GM18873 (cell line): ENCODE results near the gene MBTPS1.
A peak's percentile ranks its signal among the peaks of the same experiment; 100 is the strongest.

Experiments
- ATAC-seq: cut with Tn5 transposase; IDR thresholded peaks from one replicate; pipeline ENCODE4 v1.9.1; 2021; ENCODE audit warnings: mild to moderate bottlenecking, moderate library complexity, moderate number of reproducible peaks; ENCODE audit not compliant: unreplicated experiment, low FRiP score

Gene MBTPS1

GRCh38 chr16:84016477-84016876, 100.3 kb downstream of the MBTPS1 start:
- no peak for ATAC-seq

GRCh38 chr16:84015399-84015798, 101.3 kb downstream of the MBTPS1 start:
- ATAC-seq = no peak

- no peak for ATAC-seq
Observed at GRCh38 chr16:84014570-84015327, 102.0 kb downstream of the MBTPS1 start.

GRCh38 chr16:84013787-84014569, 102.8 kb downstream of the MBTPS1 start:
- peak; percentile 67 for ATAC-seq

GRCh38 chr16:84009282-84009681, 107.5 kb downstream of the MBTPS1 start:
- no peak for ATAC-seq

GRCh38 chr16:84007965-84008364, 108.8 kb downstream of the MBTPS1 start:
- ATAC-seq = no peak

GRCh38 chr16:84007520-84007919, 109.2 kb downstream of the MBTPS1 start:
- no peak for ATAC-seq

GRCh38 chr16:84005391-84005790, 111.4 kb downstream of the MBTPS1 start:
- ATAC-seq = no peak

GRCh38 chr16:84004442-84004841, 112.3 kb downstream of the MBTPS1 start:
- no peak for ATAC-seq
